ENCODE measurements around the gene APBA2. TPM values are rescaled to one million over a fixed set of nuclear protein-coding genes. Genes with fewer than 3 reads are reported as not detected.

The APBA2 gene
- polyA plus RNA-seq, 1 donor (not counting 4 experiments of a cell fraction or from before 2014, with no cell fraction given) = 5.5 TPM

- Histone ChIP-seq H3K4me3 (ENCODE audit: control insufficient read depth in 2 of 3, extremely low read depth in 1 of 3, insufficient read depth in 2 of 3, low read depth in 1 of 3, low read length in 3 of 3) (no peak overlapping the region), H3K4me1 (ENCODE audit: control insufficient read depth, extremely low read depth, insufficient read depth, low read length) (no peaks in the 10 kb centered on the region), H3K9me1 (ENCODE audit: control insufficient read depth, extremely low read depth, insufficient read depth, low read length) (no peaks in the 10 kb centered on the region), H3K36me3 (ENCODE audit: control insufficient read depth in 2 of 2, extremely low read depth in 1 of 2, insufficient read depth in 2 of 2, low read length in 2 of 2) (no peaks in the 10 kb centered on the region), H3K79me2 (ENCODE audit: control insufficient read depth, insufficient read depth, low read length) (no peaks in the 10 kb centered on the region), H4K20me1 (ENCODE audit: control insufficient read depth, extremely low read depth, insufficient read depth, low read length) (no peaks in the 10 kb centered on the region), H3K9ac (ENCODE audit: control insufficient read depth, extremely low read depth, insufficient read depth, low read length) (no peak overlapping the region), H3K27me3 (ENCODE audit: control insufficient read depth, extremely low read depth, insufficient read depth, low read length) (no peaks in the 10 kb centered on the region), H3K9me3 (ENCODE audit: control insufficient read depth, low read depth, low read length) (no peaks in the 10 kb centered on the region), H3K4me2 (ENCODE audit: control insufficient read depth, extremely low read depth, insufficient read depth, low read depth, low read length) (no peak overlapping the region), H2AFZ (ENCODE audit: control insufficient read depth, low read length) (no peak overlapping the region), H3K27ac (ENCODE audit: control insufficient read depth, insufficient read depth, low read length) (no peak overlapping the region)
- TF ChIP-seq CTCF (optimal IDR thresholded peaks at IDR 0.05 in 1 of 3, IDR thresholded peaks at IDR 0.05 in 1 of 3, conservative IDR thresholded peaks at IDR 0.05 in 1 of 3; ENCODE audit: extremely low read depth in 1 of 3, insufficient read depth in 2 of 3, low read length in 3 of 3) = no peak
- no peak for TF ChIP-seq EZH2 (IDR thresholded peaks at IDR 0.05; ENCODE audit: low read length)
- FAIRE-seq (no peak), DNase-seq (ENCODE audit: low read depth, low spot score) (no peak)
- dilution Hi-C loops (cut with MboI; ENCODE audit: extremely low pct_ligation_motif_present, low sequenced_read_pairs) = no loop called here
Measured at GRCh38 chr15:29062626-29063025, 176.9 kb downstream of the APBA2 start.

- no peak overlapping the region for H3K9ac ChIP-seq (ENCODE audit: control insufficient read depth, extremely low read depth, insufficient read depth, low read length)
- H4K20me1 ChIP-seq (ENCODE audit: control insufficient read depth, extremely low read depth, insufficient read depth, low read length) = no peaks in the 10 kb centered on the region
- H3K36me3 ChIP-seq (ENCODE audit: control insufficient read depth in 2 of 2, extremely low read depth in 1 of 2, insufficient read depth in 2 of 2, low read length in 2 of 2) = no peaks in the 10 kb centered on the region
- no peak overlapping the region for H3K4me2 ChIP-seq (ENCODE audit: control insufficient read depth, extremely low read depth, insufficient read depth, low read depth, low read length)
- dilution Hi-C loops (cut with MboI; ENCODE audit: extremely low pct_ligation_motif_present, low sequenced_read_pairs) = no loop called here
- no peaks in the 10 kb centered on the region for H3K9me1 ChIP-seq (ENCODE audit: control insufficient read depth, extremely low read depth, insufficient read depth, low read length)
- TF ChIP-seq CTCF (optimal IDR thresholded peaks at IDR 0.05 in 1 of 3, IDR thresholded peaks at IDR 0.05 in 1 of 3, conservative IDR thresholded peaks at IDR 0.05 in 1 of 3; ENCODE audit: extremely low read depth in 1 of 3, insufficient read depth in 2 of 3, low read length in 3 of 3) (no peak), EZH2 (IDR thresholded peaks at IDR 0.05; ENCODE audit: low read length) (no peak)
- no peak for DNase-seq (ENCODE audit: low read depth, low spot score)
- no peak for FAIRE-seq
- no peak overlapping the region for H3K4me3 ChIP-seq (ENCODE audit: control insufficient read depth in 2 of 3, extremely low read depth in 1 of 3, insufficient read depth in 2 of 3, low read depth in 1 of 3, low read length in 3 of 3)
- H3K4me1 ChIP-seq (ENCODE audit: control insufficient read depth, extremely low read depth, insufficient read depth, low read length) = no peaks in the 10 kb centered on the region
- no peaks in the 10 kb centered on the region for H3K79me2 ChIP-seq (ENCODE audit: control insufficient read depth, insufficient read depth, low read length)
- no peaks in the 10 kb centered on the region for H3K27me3 ChIP-seq (ENCODE audit: control insufficient read depth, extremely low read depth, insufficient read depth, low read length)
- no peak overlapping the region for H2AFZ ChIP-seq (ENCODE audit: control insufficient read depth, low read length)
- H3K27ac ChIP-seq (ENCODE audit: control insufficient read depth, insufficient read depth, low read length) = no peak overlapping the region
- H3K9me3 ChIP-seq (ENCODE audit: control insufficient read depth, low read depth, low read length) = no peaks in the 10 kb centered on the region
Measured at GRCh38 chr15:29063646-29064045, 177.9 kb downstream of the APBA2 start.
